Measurements from ENCODE around the gene BAIAP2.

BAIAP2 gene

GRCh38 chr17:81034779-81035520, at the start of gene BAIAP2:
Gene BAIAP2, plus strand, starts transcription at chr17:81035151. Its CDS starts 104 bp downstream, at chr17:81035255.
- DNase-seq = peak; percentile 94

DNA sequence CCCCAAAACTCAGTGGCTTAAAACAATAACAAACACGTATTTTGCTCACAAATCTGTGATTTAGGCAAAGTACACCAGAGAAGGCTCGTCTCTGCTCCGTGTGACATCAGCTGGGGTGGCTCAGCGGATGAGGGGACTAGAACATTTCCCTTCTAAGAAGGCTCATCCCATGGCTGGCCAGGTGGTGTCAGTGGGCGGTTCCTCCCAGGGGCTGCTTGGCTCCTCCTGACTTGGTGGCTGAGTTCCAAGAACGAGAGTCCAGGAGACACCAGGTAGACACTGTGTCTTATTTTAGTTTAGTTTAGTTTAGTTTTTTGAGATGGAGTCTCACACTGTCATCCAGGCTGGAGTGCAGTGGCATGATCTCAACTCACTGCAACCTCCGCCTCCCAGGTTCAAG, 48.9 kb upstream of the BAIAP2 start:
- no peak for DNase-seq

DNA sequence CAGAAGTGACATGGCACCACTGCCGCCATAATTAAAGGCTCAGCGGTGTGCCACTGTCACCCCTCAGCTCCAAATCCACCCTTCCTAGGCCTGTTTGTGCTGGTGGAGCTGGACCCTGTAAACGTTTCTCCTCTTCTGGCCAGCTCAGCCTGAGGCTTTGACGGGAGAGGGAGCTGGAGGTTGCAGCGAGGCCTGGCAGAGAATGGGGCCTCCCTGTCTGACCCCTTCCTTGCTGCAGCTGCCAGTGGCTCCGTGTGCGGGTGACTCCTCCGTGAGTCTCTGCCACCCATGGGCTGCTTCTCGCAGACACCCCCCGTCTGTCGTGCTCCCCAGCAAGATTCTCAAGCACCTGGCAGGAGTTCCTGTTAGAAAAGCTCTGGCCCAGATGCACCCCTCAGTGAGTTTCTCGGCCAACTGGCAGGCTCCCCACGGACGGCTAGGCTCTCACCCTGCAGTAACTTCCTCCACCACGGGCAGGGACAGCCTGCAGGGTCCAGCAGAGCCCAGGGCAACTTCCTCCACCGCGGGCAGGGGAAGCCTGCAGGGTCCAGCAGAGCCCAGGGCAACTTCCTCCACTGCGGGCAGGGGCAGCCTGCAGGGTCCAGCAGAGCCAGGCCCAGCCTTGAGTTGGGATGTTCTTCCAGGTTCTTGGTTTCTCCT, 48.0 kb upstream of the BAIAP2 start:
- peak; percentile 30 for DNase-seq

- no peak for DNase-seq
These were observed 47.0 kb upstream of the BAIAP2 start for GRCh38 chr17:80987941-80988461.

- no peak for DNase-seq
These were observed 45.4 kb upstream of the BAIAP2 start for GRCh38 chr17:80989586-80989913.

GRCh38 chr17:80990921-80991644, 43.9 kb upstream of the BAIAP2 start:
- no peak for DNase-seq

DNA sequence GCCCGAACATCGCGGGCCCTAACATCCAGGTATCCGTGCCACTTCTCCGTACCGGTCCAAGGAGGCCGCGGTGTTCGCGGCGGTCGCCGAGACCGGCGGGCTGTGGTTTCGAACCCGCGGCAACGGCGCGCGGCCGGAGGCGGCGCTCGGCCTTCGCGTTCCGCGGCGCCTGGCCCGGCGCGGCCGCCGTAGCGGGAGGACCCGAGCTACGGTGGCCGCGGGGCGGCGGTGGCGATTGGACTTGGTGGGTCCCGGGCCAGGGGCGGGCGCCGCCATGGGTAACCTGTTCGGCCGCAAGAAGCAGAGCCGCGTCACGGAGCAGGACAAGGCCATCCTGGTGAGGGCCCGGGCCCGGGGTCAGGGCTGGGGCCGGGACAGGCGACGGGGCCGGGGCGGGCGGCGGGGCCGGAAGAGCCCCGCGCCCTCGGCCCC, 43.3 kb upstream of the BAIAP2 start, which contains the start of gene CHMP6:
TSS of gene CHMP6 (plus strand) at position 197 of the 432 bp plus-strand sequence. CDS start at position 275, 78 bp downstream.
- DNase-seq = peak; percentile 70

GRCh38 chr17:80992077-80992947, 42.6 kb upstream of the BAIAP2 start:
- DNase-seq = no peak

DNA sequence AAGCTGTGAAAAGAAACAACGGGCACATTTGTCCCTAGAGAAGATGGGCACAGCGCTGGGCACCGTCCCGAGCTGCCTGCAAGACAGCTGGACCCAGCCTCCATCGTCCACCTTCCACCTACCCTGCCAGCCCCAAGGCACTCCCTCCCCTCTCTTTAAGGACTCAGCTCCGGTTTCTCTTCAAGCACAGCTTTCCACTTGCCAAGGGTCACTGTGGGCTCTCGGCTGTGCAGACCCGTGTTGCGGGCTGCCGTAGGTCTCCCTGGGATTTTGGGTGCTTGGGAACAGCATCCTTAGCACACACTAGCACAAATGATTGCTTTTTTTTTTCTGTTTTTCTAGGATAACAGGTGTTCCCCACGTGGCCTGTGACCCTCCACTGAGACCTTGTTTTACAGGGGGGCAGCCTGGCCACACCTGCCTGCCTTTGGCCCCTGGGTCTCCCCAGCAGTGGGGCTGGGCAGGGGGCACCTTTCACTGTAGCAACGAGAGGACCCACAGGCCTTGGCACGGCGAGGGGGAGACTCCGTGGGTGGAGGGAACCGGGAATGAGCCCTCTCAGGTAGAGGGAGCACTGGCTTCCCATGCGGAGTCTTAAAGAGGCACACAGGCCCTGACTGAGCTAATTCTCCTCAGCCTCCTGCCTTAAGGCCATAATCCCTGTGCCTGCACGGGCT, 41.9 kb upstream of the BAIAP2 start:
- no peak for DNase-seq

DNA sequence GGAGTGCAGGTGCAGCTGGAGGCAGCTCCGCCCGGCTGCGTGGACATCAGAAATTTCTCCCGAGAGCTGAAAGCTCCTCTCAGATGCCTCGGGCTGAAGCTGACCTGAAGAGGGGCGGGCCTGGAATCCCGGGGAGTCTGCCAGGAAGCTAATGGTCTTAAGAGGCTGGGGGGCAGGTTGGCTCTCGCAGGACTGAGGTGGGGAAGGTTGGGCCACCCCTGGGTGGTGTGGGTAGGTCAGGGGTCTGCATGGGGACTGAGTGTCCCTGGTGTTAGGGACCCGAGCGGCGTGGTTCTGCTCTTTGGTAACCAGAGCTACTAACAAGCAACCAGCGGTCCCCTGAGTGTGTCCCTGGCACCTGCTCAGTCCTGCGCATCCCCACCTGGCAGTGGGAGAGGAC, 39.8 kb upstream of the BAIAP2 start:
- no peak for DNase-seq

- no peak for DNase-seq
These were observed 38.3 kb upstream of the BAIAP2 start for GRCh38 chr17:80996422-80997305.

DNA sequence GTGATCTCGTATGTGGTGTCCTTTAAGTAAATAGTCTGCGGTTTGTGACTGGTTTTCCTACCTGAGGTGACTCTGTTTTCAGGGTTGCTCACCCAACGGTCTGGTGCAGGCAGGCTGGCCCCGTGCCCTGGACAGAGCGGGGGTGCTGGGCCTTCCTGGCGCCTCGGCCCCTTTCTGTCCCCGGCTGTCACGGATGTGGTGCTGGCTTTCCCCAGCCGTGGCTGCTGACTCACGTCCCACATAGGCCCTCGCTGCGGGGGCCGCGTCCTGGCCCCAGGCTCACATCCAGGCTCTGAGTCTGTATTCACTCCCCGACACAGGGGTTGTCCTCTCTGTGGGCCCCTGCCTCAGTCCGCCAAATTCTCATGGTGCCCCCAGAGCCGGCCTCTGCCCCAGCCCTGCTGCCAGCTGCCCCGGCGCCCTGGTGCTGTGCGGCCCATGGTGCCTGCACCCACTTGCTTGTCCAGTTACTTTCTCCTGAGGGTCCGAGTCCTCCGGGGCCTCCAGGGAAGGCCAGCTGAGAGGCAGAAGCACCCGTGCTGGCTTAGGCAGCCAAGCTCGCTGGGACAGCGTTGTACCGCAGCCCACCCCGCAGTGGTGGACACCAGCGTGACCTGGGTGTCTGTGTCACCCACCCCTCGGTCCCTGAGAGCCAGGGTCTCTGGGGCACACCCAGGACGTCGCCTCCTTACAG, 37.4 kb upstream of the BAIAP2 start:
- DNase-seq = no peak

- DNase-seq = no peak
These were observed 36.7 kb upstream of the BAIAP2 start for GRCh38 chr17:80998118-80998747.

DNA sequence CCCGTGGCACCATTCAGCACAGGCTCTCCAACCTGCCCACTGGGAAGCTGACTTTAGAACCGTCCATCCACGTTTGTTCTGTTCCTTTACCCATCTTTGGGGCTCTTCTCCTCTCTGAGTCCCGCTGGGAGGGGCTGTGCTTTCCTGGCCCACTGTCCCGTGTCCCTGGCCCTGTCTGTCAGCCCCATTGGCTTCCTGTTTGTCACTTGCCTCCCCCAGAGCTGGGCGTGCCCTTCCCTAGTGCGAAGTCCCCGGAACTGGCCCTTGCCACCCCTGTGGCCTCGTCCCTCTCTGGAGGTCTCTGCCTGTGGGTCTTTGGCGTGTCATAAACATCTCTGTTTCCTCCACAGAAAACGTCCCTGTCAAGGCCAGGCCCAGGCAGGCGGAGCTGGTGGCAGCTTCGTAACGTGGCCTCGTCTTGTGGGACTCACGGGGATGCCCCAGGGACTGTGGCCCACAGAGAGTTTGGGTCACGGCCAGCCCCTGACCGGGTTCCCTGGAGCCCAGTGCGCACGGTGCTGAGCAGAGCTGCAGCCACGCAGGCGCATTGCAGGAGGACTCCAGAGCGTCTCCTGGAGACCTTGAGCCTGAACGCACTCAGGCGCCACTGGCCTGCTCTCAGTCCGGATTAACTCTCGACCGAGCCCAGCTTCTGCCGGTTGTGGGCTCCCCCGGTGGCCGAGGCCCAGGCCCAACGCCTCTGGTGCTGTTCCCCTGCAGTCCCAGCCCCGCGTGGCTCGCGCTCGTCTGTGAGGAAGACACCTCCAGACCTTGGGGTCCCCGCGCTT, 36.0 kb upstream of the BAIAP2 start:
- DNase-seq = no peak

DNA sequence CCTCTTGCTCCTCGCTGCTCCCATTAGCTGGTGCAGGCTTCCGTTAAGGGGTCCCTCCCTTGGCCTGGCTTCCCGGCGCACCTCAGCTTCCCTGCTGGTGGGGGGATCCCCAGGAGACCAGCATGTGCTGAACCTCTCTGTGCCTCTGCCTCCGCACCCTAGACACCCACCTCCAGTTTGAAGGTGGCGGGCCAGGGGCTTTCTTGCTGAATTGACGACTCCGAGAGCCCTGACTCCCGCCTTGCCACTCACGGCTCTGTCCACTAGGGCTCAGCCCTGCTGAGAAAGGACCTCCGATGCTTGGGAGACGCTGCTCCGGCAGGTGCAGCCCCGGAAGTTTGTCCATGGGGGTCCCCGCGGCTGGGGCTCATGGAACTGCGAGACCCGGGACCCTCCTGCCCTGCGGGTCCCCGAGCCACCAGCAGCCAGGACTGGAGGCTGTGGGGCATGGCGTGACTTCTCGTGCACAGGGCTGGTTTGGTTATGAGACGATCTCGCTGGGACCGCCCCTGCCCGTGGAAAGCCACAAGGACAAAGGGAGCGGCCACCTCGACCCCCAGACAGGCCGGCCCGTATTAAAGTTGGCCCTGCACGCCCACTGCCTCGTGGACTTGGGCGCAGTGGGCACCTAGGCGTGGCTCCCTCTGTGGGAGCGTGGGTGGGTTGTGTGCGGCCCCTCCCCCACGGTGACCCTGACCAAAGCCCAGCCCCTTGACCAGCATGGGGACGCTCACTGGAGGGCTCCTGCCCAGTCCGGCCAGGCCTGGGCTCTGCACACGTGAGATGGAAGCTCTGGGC, 35.2 kb upstream of the BAIAP2 start:
- no peak for DNase-seq

- no peak for DNase-seq
These were observed 34.7 kb upstream of the BAIAP2 start for GRCh38 chr17:81000334-81000630.

- DNase-seq = no peak
These were observed 34.2 kb upstream of the BAIAP2 start for GRCh38 chr17:81000631-81001357.

DNA sequence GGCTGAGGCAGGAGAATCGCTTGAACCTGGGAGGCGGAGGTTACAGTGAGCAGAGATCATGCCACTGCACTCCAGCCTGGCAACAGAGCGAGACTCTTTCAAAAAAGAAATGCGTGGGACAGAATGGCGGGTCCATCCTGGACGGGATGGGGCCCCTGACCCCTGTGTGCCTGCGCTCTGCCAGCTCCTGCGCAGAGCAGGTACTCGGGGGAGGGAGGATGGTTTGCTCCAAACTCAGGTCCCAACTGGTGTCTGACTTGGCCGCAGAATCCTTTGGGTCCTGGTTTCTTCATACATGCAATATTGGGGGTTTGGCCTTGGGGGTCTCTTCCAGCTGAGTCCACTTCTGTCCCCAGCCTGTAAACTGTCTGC, 33.0 kb upstream of the BAIAP2 start:
- DNase-seq = no peak
